GM13976 (cell line): ENCODE data around the gene ANKRD44.

Source experiments
- DNase-seq: peaks from one replicate; pipeline ENCODE4 v3.0.0; 2012; ENCODE audit warnings: low spot score
- in situ Hi-C: fragments of 300-500 bp; cut with MboI; formaldehyde crosslinking; loops from one replicate; pipeline ENCODE4 v1.12.0; 2022; ENCODE audit warnings: low sequenced_read_pairs, mixed read lengths, inconsistent platforms; ENCODE audit not compliant: unreplicated experiment
- TF ChIP-seq, protein P1 (sequence below): IDR thresholded peaks from 2 replicates; pipeline ENCODE4 v1.5.1; 2012; ENCODE audit warnings: borderline replicate concordance, mild to moderate bottlenecking; ENCODE audit not compliant: insufficient read depth; ENCODE audit errors: extremely low read depth, missing control alignments, control extremely low read depth

Gene ANKRD44

GRCh38 chr2:197109326-197109725 lies 201.3 kb downstream of the ANKRD44 start:
- in situ Hi-C loops, result no loop called here
- TF ChIP-seq, protein P1, sequence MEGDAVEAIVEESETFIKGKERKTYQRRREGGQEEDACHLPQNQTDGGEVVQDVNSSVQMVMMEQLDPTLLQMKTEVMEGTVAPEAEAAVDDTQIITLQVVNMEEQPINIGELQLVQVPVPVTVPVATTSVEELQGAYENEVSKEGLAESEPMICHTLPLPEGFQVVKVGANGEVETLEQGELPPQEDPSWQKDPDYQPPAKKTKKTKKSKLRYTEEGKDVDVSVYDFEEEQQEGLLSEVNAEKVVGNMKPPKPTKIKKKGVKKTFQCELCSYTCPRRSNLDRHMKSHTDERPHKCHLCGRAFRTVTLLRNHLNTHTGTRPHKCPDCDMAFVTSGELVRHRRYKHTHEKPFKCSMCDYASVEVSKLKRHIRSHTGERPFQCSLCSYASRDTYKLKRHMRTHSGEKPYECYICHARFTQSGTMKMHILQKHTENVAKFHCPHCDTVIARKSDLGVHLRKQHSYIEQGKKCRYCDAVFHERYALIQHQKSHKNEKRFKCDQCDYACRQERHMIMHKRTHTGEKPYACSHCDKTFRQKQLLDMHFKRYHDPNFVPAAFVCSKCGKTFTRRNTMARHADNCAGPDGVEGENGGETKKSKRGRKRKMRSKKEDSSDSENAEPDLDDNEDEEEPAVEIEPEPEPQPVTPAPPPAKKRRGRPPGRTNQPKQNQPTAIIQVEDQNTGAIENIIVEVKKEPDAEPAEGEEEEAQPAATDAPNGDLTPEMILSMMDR, result no peak
- no peak for DNase-seq

GRCh38 chr2:197108758-197109157 lies 201.8 kb downstream of the ANKRD44 start:
- DNase-seq, result no peak
- TF ChIP-seq, protein P1, result no peak
- in situ Hi-C loops, result no loop called here

- no peak for DNase-seq
- in situ Hi-C loops, result no loop called here
- TF ChIP-seq, protein P1, result no peak
Observed at GRCh38 chr2:197107291-197108269, 203.0 kb downstream of the ANKRD44 start.

DNA sequence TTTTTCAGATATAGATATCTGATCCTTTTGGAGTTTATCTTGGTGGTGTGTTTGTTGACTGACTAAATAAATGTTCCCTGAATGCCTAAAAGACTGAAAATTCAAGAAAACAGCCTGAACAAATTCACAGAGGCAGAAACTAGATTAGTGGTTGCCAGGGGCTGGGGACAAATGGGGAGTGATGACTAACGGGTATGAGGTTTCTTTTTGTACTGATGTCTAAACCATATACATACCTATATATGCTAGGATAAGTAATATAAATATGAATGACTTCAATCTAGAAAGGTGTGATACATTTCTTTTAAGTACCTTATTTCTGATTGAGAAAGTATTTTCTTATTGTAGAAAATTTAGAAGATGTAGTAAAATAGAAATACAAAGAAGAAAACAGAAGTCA lies 207.2 kb downstream of the ANKRD44 start:
- TF ChIP-seq, protein P1, result no peak
- DNase-seq, result no peak
- in situ Hi-C loops, result no loop called here

DNA sequence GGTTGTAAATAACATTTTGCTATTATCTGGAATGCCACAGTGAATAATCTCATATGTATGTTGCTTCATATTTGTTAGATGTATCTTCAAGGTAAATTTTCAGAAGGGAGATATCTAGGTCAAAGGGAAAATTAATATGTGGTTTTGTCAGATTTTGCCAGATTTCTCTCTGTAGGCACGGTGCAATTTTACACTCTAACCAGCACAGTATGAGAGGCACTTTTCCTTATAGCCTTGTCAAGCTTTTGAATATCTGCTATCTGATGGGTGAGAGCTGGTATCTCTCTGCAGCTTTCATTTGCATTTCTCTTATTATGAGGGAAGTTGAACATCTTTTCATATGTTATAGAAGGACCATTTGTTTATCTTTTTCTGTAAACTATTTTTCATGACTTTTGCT lies 208.3 kb downstream of the ANKRD44 start:
- TF ChIP-seq, protein P1, result no peak
- DNase-seq, result no peak

DNA sequence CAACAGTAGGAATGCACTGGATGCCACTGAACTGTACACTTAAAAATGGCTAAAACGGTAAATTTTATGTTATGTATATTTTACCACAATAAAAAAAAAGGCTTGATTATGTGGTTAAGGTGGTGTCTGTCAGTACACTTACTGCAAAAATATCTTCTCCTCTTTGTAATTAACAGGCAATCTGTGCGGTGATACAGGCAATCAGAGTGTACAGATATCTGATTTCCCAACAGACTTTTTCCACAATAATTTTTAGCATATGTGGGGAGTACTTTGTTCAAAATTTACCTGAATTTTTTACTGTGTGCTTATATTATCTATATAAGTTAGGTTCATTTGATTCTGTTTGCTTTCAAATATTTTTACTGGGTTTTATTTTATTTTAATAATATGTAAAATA lies 209.1 kb downstream of the ANKRD44 start:
- TF ChIP-seq, protein P1, result no peak
- in situ Hi-C loops, result no loop called here
- DNase-seq, result no peak

More for the DNA sequence above, 208.3 kb downstream of the ANKRD44 start:
- in situ Hi-C loops, result no loop called here
